Hair follicle dermal papilla cell (primary cell): Measurements from ENCODE around the gene RAB19. TPM values are rescaled to one million over a fixed set of nuclear protein-coding genes. Genes with fewer than 3 reads are reported as not detected.

Source experiments
- small RNA-seq: library from RNA; depleted of rRNA; stranded (forward); fragments of <200 nt; gene quantifications from one replicate; pipeline ENCODE3, GENCODE V24; 2012
- total RNA-seq: library from RNA; depleted of rRNA; stranded (reverse); fragments of >200 nt; gene quantifications from 2 replicates; pipeline ENCODE4 v1.2.3, GENCODE V29; 2012

Gene RAB19, protein sequence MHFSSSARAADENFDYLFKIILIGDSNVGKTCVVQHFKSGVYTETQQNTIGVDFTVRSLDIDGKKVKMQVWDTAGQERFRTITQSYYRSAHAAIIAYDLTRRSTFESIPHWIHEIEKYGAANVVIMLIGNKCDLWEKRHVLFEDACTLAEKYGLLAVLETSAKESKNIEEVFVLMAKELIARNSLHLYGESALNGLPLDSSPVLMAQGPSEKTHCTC
- total RNA-seq = not detected in 2 replicates

GRCh38 chr7:140403878-140404564 is at the start of gene RAB19:
RAB19 (plus strand) TSS chr7:140404058; CDS start chr7:140407647, 3,589 bp downstream.

DNA sequence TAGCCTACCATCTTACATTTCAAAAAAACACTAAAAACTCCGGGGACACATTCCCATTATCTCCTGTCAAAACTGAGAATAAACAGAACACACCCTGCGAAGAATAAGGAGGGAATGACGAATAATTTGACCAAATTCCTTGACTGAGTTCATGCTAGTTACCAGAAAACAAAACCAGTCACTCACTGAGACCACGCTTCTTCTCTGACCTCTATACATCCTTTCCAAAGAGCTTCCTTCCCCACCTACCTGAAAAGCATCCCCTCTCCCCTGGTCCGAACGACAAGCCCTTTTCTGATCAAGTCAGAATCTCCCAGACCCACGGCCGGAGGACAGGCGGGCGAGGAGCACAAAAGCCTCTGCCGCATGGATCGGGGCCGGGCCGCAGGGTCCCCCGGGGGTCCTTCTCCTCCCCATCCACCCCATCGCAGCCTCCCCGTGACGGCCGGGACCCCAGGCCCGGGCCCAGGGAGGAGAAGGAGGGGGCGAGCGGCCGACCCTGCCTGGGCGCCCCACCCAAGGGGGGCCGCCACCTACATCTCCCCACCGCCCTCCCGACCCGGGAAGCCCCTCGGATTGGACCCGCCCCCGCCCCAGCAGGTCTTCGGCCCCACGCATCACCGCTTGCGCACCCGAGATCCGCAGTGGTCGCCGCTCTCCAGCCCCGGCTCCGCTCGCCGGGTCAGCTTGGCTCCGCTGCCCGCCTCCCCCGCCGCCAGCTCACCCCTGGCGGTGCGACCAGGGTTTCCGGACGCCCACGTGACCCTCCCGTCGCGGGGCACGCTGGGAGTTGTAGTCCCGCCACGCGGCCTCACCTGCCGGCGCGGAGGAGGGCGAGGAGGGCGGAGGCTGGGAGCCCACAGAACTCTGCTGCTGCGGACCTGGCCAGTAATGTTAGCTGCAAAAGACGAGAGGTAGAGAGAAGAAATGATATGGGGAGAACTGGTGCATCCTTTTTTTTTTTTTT is 5.8 kb upstream of the RAB19 start, which contains the start of gene SLC37A3:
SLC37A3 (minus strand) TSS at position 747 of the 967 bp plus-strand sequence. CDS start 16,004 bp downstream, outside the sequence.

Small RNA genes within 50 kb of the gene (small RNA-seq; reads per million reads assigned to genes)
- gene RNA5SP247 = not detected
- 108 reads per million, percentile 98 among the genes with 10 or more reads in this experiment for gene RNA5SP248

Other genes with a start within 250 kb of the RAB19 start
- gene KDM7A, start 227.1 kb upstream of the RAB19 start, total RNA-seq = 4.4 and 7.6 TPM in 2 replicates
- 64.1 and 79.8 TPM in 2 replicates for gene SLC37A3, start 5.5 kb upstream of the RAB19 start, total RNA-seq
- 50.8 and 60.4 TPM in 2 replicates for gene MKRN1, start 75.4 kb downstream of the RAB19 start, total RNA-seq
- 61.8 and 71.0 TPM in 2 replicates for gene DENND2A, start 236.8 kb downstream of the RAB19 start, total RNA-seq